Mucosa of descending colon (tissue), 3 donors: Measurements from ENCODE around the gene DMRTA2. TPM values are rescaled to one million over a fixed set of nuclear protein-coding genes. Genes with fewer than 3 reads are reported as not detected.

Experiments
- ATAC-seq: fragments of 200-7000 bp; cut with Tn5 transposase; one replicate; pipeline ENCODE4 v1.9.1; 2020; ENCODE audit warnings: mild to moderate bottlenecking, moderate library complexity
- DNase-seq, 3 donors: peaks; one replicate each; pipeline ENCODE4 v3.0.0-alpha.2; 2020
- H3K36me3 ChIP-seq: fragments of 200-600 bp; one replicate; pipeline ENCODE4 v1.8.0; 2021; ENCODE audit warnings: low read depth, mild to moderate bottlenecking
- H3K4me1 ChIP-seq: fragments of 200-600 bp; one replicate; pipeline ENCODE4 v1.8.0; 2021; ENCODE audit warnings: low read depth, mild to moderate bottlenecking
- H3K4me3 ChIP-seq: fragments of 200-600 bp; one replicate; pipeline ENCODE4 v1.8.0; 2021; ENCODE audit warnings: mild to moderate bottlenecking
- H3K9me3 ChIP-seq: fragments of 200-600 bp; one replicate; pipeline ENCODE4 v1.8.0; 2021; ENCODE audit warnings: mild to moderate bottlenecking
- CTCF ChIP-seq: fragments of 200-600 bp; IDR thresholded peaks from one replicate; pipeline ENCODE4 v1.8.0; 2022; ENCODE audit warnings: antibody characterized with exemption, mild to moderate bottlenecking
- intact Hi-C, 2 donors: fragments of 100-400 bp; cut with DNase I in 1 of 2; cut with micrococcal nuclease in 1 of 2; formaldehyde crosslinking; loops; one replicate each; pipeline versions ENCODE4 v1.11.0 to v1.11.1; 2022; cut with DNase I, micrococcal nuclease
- total RNA-seq, 3 donors: library from RNA; stranded (reverse); fragmentation: NEBNext Ultra II Directional in 2 of 3; extraction: Animal tissue kit (Norgen Biotek cat#: 25700) in 2 of 3; gene quantifications; one replicate each; pipeline versions ENCODE4 v1.2.1 to v1.2.4, GENCODE V29; 2021 to 2023
- donor health status: DM: no; HTN: no; CAD: no; lungs with moderate emphysema.
- donor health status: DM: no; HTN: no; CAD: no.
- donor health status: DM: no; HTN: yes; CAD: no.

Gene DMRTA2
- total RNA-seq, 3 donors from 2014 or later: not detected

- Histone ChIP-seq H3K4me3 (no peak overlapping the region), H3K36me3 (no peaks in the 10 kb centered on the region), H3K9me3 (no peaks in the 10 kb centered on the region), H3K4me1 (peaks cover 32% of the 10 kb centered on the region)
- TF ChIP-seq CTCF: no peak
- intact Hi-C loops: no loop called here
- DNase-seq: no peak
- ATAC-seq: no peak
These were observed 3.2 kb downstream of the DMRTA2 start for GRCh38 chr1:50419907-50420677.

GRCh38 chr1:50419192-50419906 lies 3.9 kb downstream of the DMRTA2 start:
- H3K36me3 ChIP-seq: no peaks in the 10 kb centered on the region
- ATAC-seq (peak; percentile 54), DNase-seq (peak in 1 of 3 donors; percentile 48)
- intact Hi-C loops: no loop called here
- no peaks in the 10 kb centered on the region for H3K9me3 ChIP-seq
- H3K4me1 ChIP-seq: peaks cover 28% of the 10 kb centered on the region
- no peak overlapping the region for H3K4me3 ChIP-seq
- TF ChIP-seq CTCF: no peak

- peaks cover 24% of the 10 kb centered on the region for H3K4me1 ChIP-seq
- no peaks in the 10 kb centered on the region for H3K36me3 ChIP-seq
- intact Hi-C loops: no loop called here
- no peak for TF ChIP-seq CTCF
- no peaks in the 10 kb centered on the region for H3K9me3 ChIP-seq
- H3K4me3 ChIP-seq: no peak overlapping the region
- DNase-seq (no peak), ATAC-seq (peak; percentile 14)
These were observed 4.6 kb downstream of the DMRTA2 start for GRCh38 chr1:50418600-50419109.

- Histone ChIP-seq H3K9me3 (no peaks in the 10 kb centered on the region), H3K36me3 (no peaks in the 10 kb centered on the region), H3K4me1 (peaks cover 18% of the 10 kb centered on the region), H3K4me3 (no peak overlapping the region)
- ATAC-seq (no peak), DNase-seq (no peak)
- TF ChIP-seq CTCF: no peak
- intact Hi-C loops: no loop called here
These were observed 5.2 kb downstream of the DMRTA2 start for GRCh38 chr1:50417946-50418599.

- Histone ChIP-seq H3K36me3 (no peaks in the 10 kb centered on the region), H3K4me3 (no peak overlapping the region), H3K4me1 (peaks cover 15% of the 10 kb centered on the region), H3K9me3 (peaks cover 4% of the 10 kb centered on the region)
- ATAC-seq (no peak), DNase-seq (no peak)
- TF ChIP-seq CTCF: no peak
- intact Hi-C loops: no loop called here
These were observed 5.7 kb downstream of the DMRTA2 start for GRCh38 chr1:50417507-50417906.
